Measurements from ENCODE around the gene SEC23A. TPM values are rescaled to one million over a fixed set of nuclear protein-coding genes. Genes with fewer than 3 reads are reported as not detected.

Gene SEC23A
- total and polyA plus RNA-seq, 2 of the 13 experiments (the other 11 are each of a cell fraction or from before 2014, with no cell fraction given): 403 to 887 TPM

DNA sequence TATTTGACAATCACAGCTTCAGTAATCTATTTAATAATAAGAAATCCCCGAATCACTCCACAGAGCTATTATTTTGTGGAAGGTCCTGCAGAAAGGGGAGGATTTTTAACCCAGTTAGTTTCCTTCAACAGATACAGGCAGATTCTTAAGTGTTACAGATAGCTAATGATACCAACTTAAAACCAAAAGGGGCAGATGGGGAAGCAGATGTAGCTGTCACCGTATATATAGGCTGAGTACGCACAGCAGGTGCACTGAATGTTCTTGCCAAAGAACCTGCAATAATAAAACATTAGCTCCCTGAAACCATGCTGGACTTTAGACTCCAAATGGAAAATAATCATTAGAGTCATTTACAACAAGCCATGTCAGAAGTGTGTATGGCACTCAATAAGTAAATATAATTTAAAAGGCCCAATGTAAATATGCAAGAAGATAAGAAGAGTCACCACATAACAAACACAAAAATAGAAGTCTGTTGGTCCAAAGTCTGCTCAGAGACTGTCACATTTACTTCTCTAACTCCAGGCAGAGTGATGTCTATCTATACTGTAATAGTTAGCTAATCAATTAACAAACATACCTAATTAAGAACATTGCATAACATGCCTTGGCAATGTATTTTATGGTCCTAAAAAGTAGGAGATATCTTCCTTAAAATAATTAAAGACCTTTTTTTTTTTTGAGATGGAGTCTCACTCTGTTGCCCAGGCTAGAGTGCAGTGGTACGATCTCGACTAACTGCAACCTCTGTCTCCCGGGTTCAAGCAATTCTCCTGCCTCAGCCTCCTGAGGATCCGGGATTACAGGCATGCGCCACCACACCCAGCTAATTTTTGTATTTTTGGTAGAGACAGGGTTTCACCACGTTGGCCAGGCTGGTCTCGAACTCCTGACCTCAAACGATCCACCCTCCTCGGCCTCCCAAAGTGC is 78.8 kb downstream of the SEC23A start (continued):
- TF ChIP-seq, protein P1, sequence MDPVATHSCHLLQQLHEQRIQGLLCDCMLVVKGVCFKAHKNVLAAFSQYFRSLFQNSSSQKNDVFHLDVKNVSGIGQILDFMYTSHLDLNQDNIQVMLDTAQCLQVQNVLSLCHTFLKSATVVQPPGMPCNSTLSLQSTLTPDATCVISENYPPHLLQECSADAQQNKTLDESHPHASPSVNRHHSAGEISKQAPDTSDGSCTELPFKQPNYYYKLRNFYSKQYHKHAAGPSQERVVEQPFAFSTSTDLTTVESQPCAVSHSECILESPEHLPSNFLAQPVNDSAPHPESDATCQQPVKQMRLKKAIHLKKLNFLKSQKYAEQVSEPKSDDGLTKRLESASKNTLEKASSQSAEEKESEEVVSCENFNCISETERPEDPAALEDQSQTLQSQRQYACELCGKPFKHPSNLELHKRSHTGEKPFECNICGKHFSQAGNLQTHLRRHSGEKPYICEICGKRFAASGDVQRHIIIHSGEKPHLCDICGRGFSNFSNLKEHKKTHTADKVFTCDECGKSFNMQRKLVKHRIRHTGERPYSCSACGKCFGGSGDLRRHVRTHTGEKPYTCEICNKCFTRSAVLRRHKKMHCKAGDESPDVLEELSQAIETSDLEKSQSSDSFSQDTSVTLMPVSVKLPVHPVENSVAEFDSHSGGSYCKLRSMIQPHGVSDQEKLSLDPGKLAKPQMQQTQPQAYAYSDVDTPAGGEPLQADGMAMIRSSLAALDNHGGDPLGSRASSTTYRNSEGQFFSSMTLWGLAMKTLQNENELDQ (CRISPR knock-in tag; IDR thresholded peaks at IDR 0.05; ENCODE audit: borderline replicate concordance): no peak
- no peak for TF ChIP-seq ZNF180 (CRISPR knock-in tag; IDR thresholded peaks at IDR 0.05; ENCODE audit: borderline replicate concordance, low read depth)
- peak; percentile 70; the same call in 1 of the 2 replicates for TF ChIP-seq NR2C2 (CRISPR knock-in tag; IDR thresholded peaks at IDR 0.05; ENCODE audit: borderline replicate concordance)
- no peak; the same call in 1 of the 2 replicates for TF ChIP-seq SRF (IDR thresholded peaks at IDR 0.05; ENCODE audit: low read depth, low read length)
- TF ChIP-seq NFE2L2 (IDR thresholded peaks at IDR 0.05; ENCODE audit: low read length): peak; percentile 28; the same call in 1 of the 2 replicates
- no peak for TF ChIP-seq BORCS8-MEF2B (CRISPR knock-in tag; IDR thresholded peaks at IDR 0.05)
- no peak for TF ChIP-seq MYC (CRISPR knock-in tag; IDR thresholded peaks at IDR 0.05; ENCODE audit: borderline replicate concordance)
- no peak for TF ChIP-seq ZNF552 (CRISPR knock-in tag; IDR thresholded peaks at IDR 0.05; ENCODE audit: borderline replicate concordance)
- peak; percentile 85 for TF ChIP-seq ZNF292 (CRISPR knock-in tag; IDR thresholded peaks at IDR 0.05; ENCODE audit: borderline replicate concordance, low read depth)
- peak; percentile 93; the same call in 1 of the 2 replicates for TF ChIP-seq ZNF136 (CRISPR knock-in tag; IDR thresholded peaks at IDR 0.05; ENCODE audit: low read depth)
- no peak for TF ChIP-seq ZFYVE20 (CRISPR knock-in tag; IDR thresholded peaks at IDR 0.05; ENCODE audit: borderline replicate concordance, low read depth)
- TF ChIP-seq ZNF792 (CRISPR knock-in tag; IDR thresholded peaks at IDR 0.05): peak; percentile 70; the same call in 1 of the 2 replicates
- TF ChIP-seq SP1 (IDR thresholded peaks at IDR 0.05): no peak
- TF ChIP-seq SP1 (CRISPR knock-in tag; IDR thresholded peaks at IDR 0.05): peak; percentile 55; the same call in 1 of the 2 replicates
- TF ChIP-seq MED13 (CRISPR knock-in tag; IDR thresholded peaks at IDR 0.05): peak; percentile 88; the same call in 1 of the 2 replicates
- TF ChIP-seq, protein P2, sequence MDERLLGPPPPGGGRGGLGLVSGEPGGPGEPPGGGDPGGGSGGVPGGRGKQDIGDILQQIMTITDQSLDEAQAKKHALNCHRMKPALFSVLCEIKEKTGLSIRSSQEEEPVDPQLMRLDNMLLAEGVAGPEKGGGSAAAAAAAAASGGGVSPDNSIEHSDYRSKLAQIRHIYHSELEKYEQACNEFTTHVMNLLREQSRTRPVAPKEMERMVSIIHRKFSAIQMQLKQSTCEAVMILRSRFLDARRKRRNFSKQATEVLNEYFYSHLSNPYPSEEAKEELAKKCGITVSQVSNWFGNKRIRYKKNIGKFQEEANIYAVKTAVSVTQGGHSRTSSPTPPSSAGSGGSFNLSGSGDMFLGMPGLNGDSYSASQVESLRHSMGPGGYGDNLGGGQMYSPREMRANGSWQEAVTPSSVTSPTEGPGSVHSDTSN (CRISPR knock-in tag; IDR thresholded peaks at IDR 0.05): peak; percentile 62; the same call in 1 of the 2 replicates
- peak; percentile 22; the same call in 1 of the 2 replicates for TF ChIP-seq SPEN (CRISPR knock-in tag; IDR thresholded peaks at IDR 0.05; ENCODE audit: low read depth)
- TF ChIP-seq, protein P3, sequence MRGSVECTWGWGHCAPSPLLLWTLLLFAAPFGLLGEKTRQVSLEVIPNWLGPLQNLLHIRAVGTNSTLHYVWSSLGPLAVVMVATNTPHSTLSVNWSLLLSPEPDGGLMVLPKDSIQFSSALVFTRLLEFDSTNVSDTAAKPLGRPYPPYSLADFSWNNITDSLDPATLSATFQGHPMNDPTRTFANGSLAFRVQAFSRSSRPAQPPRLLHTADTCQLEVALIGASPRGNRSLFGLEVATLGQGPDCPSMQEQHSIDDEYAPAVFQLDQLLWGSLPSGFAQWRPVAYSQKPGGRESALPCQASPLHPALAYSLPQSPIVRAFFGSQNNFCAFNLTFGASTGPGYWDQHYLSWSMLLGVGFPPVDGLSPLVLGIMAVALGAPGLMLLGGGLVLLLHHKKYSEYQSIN (CRISPR knock-in tag; IDR thresholded peaks at IDR 0.05; ENCODE audit: borderline replicate concordance): no peak
- TF ChIP-seq CEBPG (CRISPR knock-in tag; IDR thresholded peaks at IDR 0.05): peak; percentile 91
- no peak for TF ChIP-seq ZNF382 (CRISPR knock-in tag; IDR thresholded peaks at IDR 0.05; ENCODE audit: borderline replicate concordance)
- no peak for TF ChIP-seq ZNF619 (CRISPR knock-in tag; IDR thresholded peaks at IDR 0.05)
- no peak for TF ChIP-seq NFRKB (IDR thresholded peaks at IDR 0.05)
- TF ChIP-seq, protein P4, sequence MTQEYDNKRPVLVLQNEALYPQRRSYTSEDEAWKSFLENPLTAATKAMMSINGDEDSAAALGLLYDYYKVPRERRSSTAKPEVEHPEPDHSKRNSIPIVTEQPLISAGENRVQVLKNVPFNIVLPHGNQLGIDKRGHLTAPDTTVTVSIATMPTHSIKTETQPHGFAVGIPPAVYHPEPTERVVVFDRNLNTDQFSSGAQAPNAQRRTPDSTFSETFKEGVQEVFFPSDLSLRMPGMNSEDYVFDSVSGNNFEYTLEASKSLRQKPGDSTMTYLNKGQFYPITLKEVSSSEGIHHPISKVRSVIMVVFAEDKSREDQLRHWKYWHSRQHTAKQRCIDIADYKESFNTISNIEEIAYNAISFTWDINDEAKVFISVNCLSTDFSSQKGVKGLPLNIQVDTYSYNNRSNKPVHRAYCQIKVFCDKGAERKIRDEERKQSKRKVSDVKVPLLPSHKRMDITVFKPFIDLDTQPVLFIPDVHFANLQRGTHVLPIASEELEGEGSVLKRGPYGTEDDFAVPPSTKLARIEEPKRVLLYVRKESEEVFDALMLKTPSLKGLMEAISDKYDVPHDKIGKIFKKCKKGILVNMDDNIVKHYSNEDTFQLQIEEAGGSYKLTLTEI (CRISPR knock-in tag; conservative IDR thresholded peaks at IDR 0.05): no peak
- no peak for TF ChIP-seq ZNF768 (CRISPR knock-in tag; IDR thresholded peaks at IDR 0.05)
